Measurements from ENCODE around the gene SERPING1.

DNA sequence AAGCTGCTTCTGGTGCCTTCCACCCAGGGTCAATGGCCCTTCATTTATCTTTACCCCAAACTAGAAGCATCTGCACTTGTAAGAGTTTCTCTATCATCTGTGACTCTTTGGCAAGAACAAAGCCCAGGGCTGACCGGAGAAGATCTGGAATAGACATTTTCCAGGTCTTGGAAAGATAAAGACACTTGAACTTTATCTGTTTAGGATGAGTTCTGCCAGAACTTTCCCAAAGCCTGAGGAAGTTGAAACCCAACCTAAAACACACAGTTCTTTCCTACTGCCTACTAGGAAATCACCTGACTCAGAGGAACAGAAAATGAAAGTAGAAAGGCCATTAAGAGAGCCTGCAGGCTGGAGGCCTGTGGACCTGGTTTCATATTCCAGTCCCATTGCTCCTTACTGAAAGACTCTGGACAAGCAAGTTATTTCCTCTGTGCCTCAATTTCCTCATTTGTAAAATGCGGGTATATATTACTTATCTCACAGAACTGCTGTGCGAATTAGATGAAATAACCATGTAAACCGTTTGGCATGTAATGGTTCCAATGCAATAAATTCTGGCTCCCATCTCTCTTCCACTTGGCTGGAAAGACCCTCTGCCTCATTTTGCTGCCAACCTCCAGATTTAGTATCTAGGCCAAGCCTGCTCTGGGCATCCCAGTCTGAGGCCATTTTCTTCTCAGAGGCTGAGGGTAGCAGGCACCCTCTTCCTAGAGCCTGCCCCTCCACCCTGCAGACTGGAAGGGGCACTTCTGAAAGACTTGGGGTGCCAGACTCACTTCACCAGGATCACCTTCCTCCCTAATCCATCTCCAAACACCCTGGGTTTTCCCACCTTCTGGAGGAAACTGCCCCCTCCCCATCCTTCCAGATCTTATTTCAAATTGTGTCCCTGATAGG is 31.2 kb upstream of the SERPING1 start:
- TF ChIP-seq, protein P1, sequence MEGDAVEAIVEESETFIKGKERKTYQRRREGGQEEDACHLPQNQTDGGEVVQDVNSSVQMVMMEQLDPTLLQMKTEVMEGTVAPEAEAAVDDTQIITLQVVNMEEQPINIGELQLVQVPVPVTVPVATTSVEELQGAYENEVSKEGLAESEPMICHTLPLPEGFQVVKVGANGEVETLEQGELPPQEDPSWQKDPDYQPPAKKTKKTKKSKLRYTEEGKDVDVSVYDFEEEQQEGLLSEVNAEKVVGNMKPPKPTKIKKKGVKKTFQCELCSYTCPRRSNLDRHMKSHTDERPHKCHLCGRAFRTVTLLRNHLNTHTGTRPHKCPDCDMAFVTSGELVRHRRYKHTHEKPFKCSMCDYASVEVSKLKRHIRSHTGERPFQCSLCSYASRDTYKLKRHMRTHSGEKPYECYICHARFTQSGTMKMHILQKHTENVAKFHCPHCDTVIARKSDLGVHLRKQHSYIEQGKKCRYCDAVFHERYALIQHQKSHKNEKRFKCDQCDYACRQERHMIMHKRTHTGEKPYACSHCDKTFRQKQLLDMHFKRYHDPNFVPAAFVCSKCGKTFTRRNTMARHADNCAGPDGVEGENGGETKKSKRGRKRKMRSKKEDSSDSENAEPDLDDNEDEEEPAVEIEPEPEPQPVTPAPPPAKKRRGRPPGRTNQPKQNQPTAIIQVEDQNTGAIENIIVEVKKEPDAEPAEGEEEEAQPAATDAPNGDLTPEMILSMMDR (IDR thresholded peaks at IDR 0.05) = no peak
- peak in 1 of 2 donors; percentile 47 for TF ChIP-seq POLR2A (IDR thresholded peaks at IDR 0.05)

Measured in uterus (tissue), 2 donors.